Measurements from ENCODE around the gene PFKFB4.
"Not testable (repeated sequence)": the region's sequence is repeated elsewhere in the genome, so short reads cannot be mapped to it uniquely, and the experiment has no call there.

DNA sequence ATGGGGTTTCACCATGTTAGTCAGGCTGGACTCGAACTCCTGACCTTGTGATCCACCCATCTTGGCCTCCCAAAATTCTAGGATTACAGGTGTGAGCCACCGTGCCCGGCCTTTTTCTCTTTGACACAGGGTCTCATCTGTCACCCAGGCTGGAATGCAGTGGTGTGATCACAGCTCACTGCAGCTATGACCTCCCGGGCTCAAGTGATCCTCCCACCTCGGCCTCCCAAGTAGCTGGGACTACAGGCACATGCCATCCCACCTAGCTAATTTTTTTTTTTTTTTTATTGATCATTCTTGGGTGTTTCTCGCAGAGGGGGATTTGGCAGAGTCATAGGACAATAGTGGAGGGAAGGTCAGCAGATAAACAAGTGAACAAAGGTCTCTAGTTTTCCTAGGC is 73.8 kb downstream of the PFKFB4 start:
- not testable (repeated sequence) for TF ChIP-seq MTF1 (CRISPR knock-in tag; IDR thresholded peaks at IDR 0.05; ENCODE audit: borderline replicate concordance); ELK1 (CRISPR knock-in tag; IDR thresholded peaks at IDR 0.05); ZNF263 (CRISPR knock-in tag; IDR thresholded peaks at IDR 0.05; ENCODE audit: borderline replicate concordance); BHLHE40 (IDR thresholded peaks at IDR 0.05; ENCODE audit: low read length); SRSF3 (IDR thresholded peaks at IDR 0.05; ENCODE audit: insufficient read depth, low read length); STAT5B (CRISPR knock-in tag; IDR thresholded peaks at IDR 0.05); KDM2B (CRISPR knock-in tag; IDR thresholded peaks at IDR 0.05); PHF21A (IDR thresholded peaks at IDR 0.05; ENCODE audit: borderline replicate concordance, low read depth); CBX1 (IDR thresholded peaks at IDR 0.05; ENCODE audit: low read depth); PML (IDR thresholded peaks at IDR 0.05; ENCODE audit: low read length); FOXK2 (conservative IDR thresholded peaks at IDR 0.05 in 1 of 2, IDR thresholded peaks at IDR 0.05 in 1 of 2; ENCODE audit: low read depth in 2 of 2)
- TF ChIP-seq, protein P1, sequence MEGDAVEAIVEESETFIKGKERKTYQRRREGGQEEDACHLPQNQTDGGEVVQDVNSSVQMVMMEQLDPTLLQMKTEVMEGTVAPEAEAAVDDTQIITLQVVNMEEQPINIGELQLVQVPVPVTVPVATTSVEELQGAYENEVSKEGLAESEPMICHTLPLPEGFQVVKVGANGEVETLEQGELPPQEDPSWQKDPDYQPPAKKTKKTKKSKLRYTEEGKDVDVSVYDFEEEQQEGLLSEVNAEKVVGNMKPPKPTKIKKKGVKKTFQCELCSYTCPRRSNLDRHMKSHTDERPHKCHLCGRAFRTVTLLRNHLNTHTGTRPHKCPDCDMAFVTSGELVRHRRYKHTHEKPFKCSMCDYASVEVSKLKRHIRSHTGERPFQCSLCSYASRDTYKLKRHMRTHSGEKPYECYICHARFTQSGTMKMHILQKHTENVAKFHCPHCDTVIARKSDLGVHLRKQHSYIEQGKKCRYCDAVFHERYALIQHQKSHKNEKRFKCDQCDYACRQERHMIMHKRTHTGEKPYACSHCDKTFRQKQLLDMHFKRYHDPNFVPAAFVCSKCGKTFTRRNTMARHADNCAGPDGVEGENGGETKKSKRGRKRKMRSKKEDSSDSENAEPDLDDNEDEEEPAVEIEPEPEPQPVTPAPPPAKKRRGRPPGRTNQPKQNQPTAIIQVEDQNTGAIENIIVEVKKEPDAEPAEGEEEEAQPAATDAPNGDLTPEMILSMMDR (IDR thresholded peaks at IDR 0.05 in 2 of 3, conservative IDR thresholded peaks at IDR 0.05 in 1 of 3; ENCODE audit: insufficient read depth in 2 of 3, low read depth in 1 of 3, low read length in 3 of 3): not testable (repeated sequence)

Data from K562 (cell line).